ENCODE measurements around the gene ANKS6.

The ANKS6 gene

DNA sequence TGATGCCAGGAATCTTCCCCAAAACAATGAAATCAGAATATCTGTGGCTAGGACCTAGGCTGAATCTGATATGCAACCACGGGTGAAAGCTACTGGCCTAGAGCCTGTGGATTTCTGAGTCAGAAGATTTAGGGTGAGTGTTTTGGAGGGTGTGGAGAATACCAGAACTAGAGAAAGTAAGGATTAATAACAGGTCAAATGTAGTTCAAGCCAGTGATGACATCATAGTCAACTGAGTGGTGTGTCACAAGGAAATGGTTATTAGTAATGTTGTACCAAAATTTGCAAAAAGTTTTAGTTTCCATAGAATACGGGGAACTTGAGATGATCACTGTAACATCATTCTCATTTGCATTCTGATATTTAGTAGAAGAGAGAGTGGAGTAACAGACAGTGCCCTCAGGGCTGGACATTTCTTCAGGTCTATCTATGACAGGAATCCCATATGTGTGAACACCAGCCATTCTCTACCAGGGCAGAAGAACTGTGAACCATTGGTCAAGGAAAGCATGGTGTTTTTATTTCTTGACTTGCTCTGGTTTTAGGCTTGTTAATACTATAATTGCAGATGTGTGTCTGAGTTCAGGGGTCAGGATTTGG lies 14.8 kb upstream of the ANKS6 start:
- DNase-seq, result no peak

DNA sequence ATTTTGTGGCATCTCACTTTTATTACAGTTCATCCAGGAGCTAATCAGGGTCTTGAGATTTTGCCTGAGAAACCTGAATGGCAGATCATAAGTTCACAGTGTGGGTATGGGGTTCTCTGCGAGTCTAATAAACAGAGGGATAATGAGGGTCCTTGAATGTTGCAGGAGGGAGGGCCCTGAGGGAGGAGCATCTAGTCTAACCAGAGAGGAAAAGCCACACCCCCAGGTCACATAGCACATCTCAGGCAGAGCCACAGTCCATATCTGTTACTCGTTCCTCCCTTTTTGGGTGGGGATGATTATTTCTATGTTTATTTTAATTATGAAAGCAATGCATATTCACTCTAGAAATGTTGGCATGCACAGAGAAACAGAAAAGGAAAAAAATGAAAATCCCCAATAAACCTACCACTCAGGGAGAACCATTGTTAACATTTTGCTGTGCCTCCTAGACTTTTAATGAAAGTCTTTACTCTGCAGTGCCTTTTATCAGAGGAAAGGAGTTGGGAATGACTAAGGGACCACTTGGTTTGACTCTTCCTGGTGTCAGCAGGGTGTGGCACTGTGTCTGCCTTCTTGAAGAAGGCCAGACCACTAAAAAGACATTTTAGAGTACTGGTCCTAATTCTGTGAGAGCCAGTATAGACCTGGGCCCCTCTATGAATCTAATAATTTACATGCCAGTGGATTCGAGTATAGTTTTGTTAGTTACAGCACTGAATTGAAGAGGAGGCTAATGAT lies 13.9 kb upstream of the ANKS6 start:
- DNase-seq, result no peak

- no peak for DNase-seq
Observed at GRCh38 chr9:98809311-98810101, 13.2 kb upstream of the ANKS6 start.

- DNase-seq, result no peak
Observed at GRCh38 chr9:98808875-98809274, 12.5 kb upstream of the ANKS6 start.

DNA sequence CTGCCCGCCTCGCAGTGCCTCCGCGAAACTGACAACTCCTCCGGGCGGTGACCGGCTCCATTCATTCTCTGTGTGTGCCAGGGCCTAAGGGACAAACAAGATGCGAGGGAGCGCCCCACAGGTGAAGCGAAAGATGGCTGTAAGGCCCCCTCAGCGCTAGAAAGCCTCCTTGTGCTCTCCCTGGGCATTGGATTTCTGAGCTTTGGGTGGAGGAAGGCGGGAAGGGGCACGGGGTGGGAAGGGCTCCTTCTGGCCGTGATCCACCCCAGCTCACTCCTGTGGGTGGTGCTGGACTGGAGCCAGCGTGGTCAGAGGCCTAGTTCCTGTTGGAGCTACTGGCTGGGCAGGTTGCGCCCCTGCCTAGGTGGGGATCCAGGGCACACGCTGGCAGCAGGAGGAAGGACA lies 12.1 kb upstream of the ANKS6 start:
- no peak for DNase-seq

GRCh38 chr9:98807814-98808195 lies 11.4 kb upstream of the ANKS6 start:
- no peak for DNase-seq

- peak; percentile 23 for DNase-seq
Observed at GRCh38 chr9:98807070-98807813, 10.9 kb upstream of the ANKS6 start, which contains the start of gene GALNT12. GALNT12 (plus strand) TSS chr9:98807670; CDS start chr9:98807699, 29 bp downstream.

GRCh38 chr9:98806394-98807035 lies 10.2 kb upstream of the ANKS6 start:
- DNase-seq, result no peak

DNA sequence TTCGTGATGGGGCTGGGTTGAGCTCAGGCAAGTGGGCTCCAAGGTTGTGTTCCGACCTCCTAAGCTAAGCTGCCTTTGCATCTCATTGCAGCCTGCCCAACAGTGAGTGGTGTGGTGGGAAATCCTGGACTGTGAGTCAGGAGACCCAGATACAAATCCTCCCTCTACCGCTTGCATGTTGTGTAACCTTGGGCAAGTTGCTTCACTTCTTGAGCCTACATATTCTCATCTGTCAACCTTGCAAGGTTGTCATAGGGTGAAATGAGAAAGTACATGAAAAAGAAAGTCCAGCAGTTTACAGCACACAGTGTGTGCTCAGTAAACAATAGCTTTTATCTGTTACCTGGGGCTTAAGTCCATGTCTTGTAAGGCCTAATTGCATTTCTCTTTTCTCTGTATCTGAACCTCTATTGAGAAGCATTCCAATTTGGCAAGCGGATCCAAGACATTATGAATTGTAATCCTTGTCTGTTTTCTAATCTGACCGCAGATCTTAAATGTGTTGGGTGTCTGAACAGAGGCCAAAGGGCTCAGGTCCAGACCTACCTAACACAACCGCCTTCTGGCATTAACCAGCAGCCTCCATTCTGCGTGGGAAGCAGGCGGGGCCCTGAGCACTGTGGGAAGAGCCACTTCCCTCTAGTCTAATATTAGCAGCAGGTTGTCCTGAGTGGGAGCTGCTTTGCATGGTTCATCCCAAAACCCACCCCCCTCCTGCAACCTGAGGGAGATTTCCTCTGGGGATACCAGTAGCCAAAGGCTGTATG lies 9.3 kb upstream of the ANKS6 start:
- DNase-seq, result no peak

- DNase-seq, result no peak
Observed at GRCh38 chr9:98804083-98804482, 7.7 kb upstream of the ANKS6 start.

DNA sequence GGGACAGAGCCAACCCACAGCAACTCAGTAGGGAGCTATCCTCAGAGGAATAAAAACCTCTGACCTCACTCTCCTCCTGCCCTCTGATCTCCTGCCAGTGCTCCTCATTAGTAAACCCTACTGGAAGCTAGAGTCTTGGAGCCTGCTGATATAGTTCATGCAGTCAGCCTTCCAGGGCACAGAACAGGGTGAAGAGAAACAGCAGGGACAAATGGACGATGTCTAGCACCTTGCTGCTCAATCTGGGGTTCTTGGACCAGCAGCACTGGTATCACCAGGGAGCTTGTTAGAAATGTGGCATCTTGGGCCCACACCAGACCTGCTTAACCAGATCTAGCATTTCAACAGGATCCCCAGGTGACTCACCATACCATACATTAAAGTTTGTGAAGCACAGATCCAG lies 5.6 kb upstream of the ANKS6 start:
- no peak for DNase-seq

GRCh38 chr9:98801561-98801960 lies 5.2 kb upstream of the ANKS6 start:
- DNase-seq, result no peak

DNA sequence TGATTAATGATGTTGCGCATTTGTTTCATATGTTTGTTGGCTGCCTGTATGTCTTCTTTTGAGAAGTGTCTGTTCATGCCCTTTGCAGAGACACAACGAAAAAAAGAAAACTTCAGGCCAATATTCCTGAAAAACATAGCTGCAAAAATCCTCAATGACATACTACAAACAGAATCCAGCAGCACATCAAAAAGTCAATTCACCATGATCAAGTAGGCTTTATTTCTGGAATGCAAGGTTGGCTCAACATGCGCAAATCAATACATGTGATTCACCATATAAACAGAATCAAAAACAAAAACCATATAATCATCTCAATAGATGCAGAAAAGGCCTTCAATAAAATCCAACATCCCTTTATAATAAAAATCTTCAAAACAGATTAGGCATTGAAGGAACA lies 1.9 kb upstream of the ANKS6 start:
- no peak for DNase-seq

DNA sequence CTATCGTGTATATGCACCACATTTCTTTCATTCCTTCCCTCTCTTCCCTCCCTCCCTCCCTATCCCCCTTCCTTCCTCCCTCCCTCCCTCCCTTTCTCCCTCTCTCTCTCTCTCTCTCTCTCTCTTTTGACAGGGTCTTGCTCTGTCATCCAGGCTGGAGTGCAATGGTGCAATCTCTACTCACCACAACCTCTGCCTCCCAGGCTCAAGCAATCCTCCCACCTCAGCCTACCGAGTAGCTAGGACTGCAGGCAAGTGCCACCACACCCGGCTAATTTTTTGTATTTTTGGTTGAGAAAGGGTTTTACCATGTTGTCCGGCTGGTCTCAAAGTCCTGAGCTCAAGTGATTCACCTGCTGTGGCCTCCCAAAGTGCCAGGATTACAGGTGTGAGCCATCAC lies 1.1 kb upstream of the ANKS6 start:
- DNase-seq, result no peak

DNA sequence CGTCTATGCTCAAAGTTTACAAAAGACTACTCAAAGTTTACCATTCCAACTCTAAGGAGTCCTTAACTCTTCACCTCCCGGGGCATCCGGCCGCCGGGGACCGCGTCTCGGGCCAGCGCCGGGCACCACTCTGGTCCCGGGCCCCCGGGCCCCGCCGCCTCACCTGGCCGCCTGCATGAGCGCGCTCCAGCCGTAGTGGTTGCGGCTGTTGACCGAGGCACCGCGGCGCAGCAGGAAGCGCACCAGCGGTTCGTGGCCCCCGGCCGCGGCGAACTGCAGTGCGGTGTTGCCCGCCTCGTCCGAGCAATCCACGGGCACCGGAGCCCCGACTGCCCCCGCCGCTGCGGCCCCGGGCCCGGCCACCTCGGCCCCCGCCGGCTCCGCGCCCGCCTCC lies 388 bp downstream of the ANKS6 start:
- DNase-seq, result no peak

DNA sequence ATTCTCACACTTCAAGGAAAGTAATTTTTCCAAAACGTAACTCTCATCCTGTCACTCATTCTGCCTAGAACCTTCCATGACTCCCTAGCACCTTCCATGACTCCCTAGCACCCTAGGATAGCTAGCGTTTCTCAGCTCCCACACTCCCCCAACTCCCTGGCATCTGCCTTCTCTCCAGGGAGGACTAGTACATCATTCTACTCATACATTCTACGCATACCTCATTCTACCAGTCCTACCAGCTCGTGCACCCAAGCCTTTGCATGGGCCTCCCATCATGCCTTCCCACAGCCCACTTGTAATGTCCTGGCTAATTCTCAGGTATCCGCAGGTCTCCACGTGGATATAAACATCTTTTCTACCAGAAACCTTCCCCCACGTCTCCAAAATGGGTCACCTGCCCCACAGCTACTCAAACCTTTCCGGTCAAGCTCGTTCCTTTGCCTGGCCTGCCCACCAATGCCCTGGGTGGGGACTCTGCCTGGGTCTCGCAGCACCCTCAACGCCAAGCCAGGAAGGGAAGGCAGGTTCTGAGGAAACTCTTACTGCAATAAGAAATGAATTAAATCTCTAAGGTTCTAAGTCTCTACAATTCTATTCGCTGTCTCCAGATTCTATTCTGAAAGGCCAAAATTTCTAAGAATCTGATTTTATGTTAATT lies 930 bp downstream of the ANKS6 start:
- DNase-seq, result no peak

GRCh38 chr9:98794802-98795201 lies 1.6 kb downstream of the ANKS6 start:
- no peak for DNase-seq

DNA sequence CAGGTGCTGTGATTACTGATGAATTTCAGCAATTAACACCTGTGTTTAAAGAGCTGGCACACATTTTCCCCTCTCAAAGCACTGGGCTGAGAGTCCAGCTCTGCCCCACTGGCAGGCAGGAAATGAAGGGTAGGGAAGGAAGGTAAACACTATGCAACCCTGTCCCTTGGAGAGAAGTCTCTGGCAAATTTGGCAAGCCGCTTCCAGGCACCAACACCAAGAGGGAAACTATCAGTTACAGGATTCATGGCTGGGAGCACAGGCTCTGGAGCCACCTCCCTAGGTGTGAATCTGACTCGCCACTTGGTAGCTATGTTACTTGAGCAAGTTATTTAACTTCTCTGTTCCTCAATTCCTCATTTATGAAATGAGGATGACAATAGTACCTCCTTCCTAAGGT lies 3.3 kb downstream of the ANKS6 start:
- no peak for DNase-seq

DNA sequence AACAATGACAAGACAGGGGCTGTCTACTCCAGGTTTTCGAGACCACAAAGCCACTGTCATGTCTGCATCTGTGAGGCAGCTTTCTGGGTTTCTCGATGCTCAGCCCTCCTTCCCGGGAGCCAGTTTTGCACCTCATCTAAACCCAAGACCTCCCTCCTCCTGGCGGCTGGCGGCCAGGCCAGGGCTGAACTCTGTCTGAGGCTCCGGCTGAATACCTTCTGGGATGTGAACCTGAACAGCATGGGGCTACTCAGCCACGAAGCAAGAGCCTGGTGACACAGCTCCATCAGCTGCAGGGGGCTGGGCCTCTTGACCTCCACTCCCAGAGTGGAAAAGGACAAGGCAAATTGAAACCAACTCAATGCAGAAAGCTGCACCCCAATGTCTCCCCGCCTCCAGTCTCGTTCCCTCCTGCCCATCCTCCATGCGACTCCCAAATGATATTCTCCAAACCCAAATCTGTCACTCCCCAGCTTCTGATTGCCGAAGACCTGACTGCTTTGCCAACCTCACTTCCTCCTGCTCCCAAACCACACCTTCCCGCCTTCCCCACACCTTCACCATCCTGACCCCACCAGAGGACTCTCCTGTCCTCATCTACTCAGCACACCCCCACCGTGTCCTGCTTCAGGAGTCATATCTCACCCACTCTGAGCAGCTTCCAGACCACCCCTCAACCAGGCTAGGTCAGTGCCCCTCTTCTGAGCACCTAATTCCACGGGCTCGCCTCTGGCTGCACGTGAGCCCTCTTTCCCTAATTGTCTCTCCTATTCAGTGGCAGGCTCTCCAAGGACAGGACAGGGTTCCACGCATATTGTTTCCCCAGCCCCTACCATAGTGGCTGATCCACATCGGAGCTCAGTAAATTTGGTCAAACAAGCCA lies 4.5 kb downstream of the ANKS6 start:
- DNase-seq, result no peak

GRCh38 chr9:98790842-98791607 lies 5.3 kb downstream of the ANKS6 start:
- DNase-seq, result no peak
